NCI-H2171 (cell line): ENCODE measurements around the gene RCAN3.

ENCODE experiments used
- DNase-seq: peaks from one replicate; lab custom pipeline; 2025; lab: John Stamatoyannopoulos, UW

RCAN3 gene

GRCh38 chr1:24551960-24552571, 49.4 kb downstream of the RCAN3 start:
- no peak for DNase-seq

GRCh38 chr1:24553931-24554330, 51.3 kb downstream of the RCAN3 start:
- DNase-seq: no peak

GRCh38 chr1:24554714-24555113, 52.1 kb downstream of the RCAN3 start:
- no peak for DNase-seq

GRCh38 chr1:24555591-24556413, 53.2 kb downstream of the RCAN3 start, which contains the start of gene NCMAP:
TSS of gene NCMAP (plus strand) at chr1:24556087. CDS start at chr1:24595431, 39,344 bp downstream.
- no peak for DNase-seq

- DNase-seq: no peak
Observed at GRCh38 chr1:24556414-24556795, 53.8 kb downstream of the RCAN3 start.

GRCh38 chr1:24557220-24557619, 54.6 kb downstream of the RCAN3 start:
- no peak for DNase-seq

- DNase-seq: no peak
Observed at GRCh38 chr1:24557711-24558131, 55.1 kb downstream of the RCAN3 start.

GRCh38 chr1:24558455-24558854, 55.8 kb downstream of the RCAN3 start:
- DNase-seq: no peak

GRCh38 chr1:24558902-24559791, 56.5 kb downstream of the RCAN3 start:
- DNase-seq: no peak

- DNase-seq: no peak
Observed at GRCh38 chr1:24560361-24560760, 57.7 kb downstream of the RCAN3 start.

GRCh38 chr1:24562625-24563024, 60.0 kb downstream of the RCAN3 start:
- DNase-seq: peak; percentile 88

GRCh38 chr1:24564695-24565094, 62.1 kb downstream of the RCAN3 start:
- no peak for DNase-seq

- no peak for DNase-seq
Observed at GRCh38 chr1:24566236-24566867, 63.7 kb downstream of the RCAN3 start.

GRCh38 chr1:24567792-24568388, 65.3 kb downstream of the RCAN3 start:
- DNase-seq: no peak

GRCh38 chr1:24568475-24568874, 65.8 kb downstream of the RCAN3 start:
- no peak for DNase-seq

- DNase-seq: no peak
Observed at GRCh38 chr1:24570265-24571125, 67.9 kb downstream of the RCAN3 start.

- no peak for DNase-seq
Observed at GRCh38 chr1:24572301-24572700, 69.7 kb downstream of the RCAN3 start.

GRCh38 chr1:24575905-24576587, 73.4 kb downstream of the RCAN3 start:
- DNase-seq: no peak

GRCh38 chr1:24578846-24579245, 76.2 kb downstream of the RCAN3 start:
- DNase-seq: no peak

GRCh38 chr1:24580756-24581155, 78.1 kb downstream of the RCAN3 start:
- DNase-seq: no peak
